Measurements from ENCODE around the gene HASPIN.

The HASPIN gene

GRCh38 chr17:3692346-3692745, 31.4 kb upstream of the HASPIN start:
- Histone ChIP-seq H3K4me3 (ENCODE audit: low read depth, low read length, poor library complexity, severe bottlenecking) (no peak overlapping the region), H3K27ac (ENCODE audit: low read depth, low read length, poor library complexity, severe bottlenecking) (peak overlapping the region; percentile 2), H3K9me2 (ENCODE audit: low read depth, low read length) (no peaks in the 10 kb centered on the region), H2AFZ (ENCODE audit: low read length) (no peak overlapping the region), H3K79me2 (ENCODE audit: insufficient read depth, low read length) (peaks cover 7% of the 10 kb centered on the region; the same call in 1 of the 2 replicates), H3K36me3 (ENCODE audit: insufficient read depth, low read length) (peaks cover 5% of the 10 kb centered on the region; the same call in 1 of the 2 replicates), H3K9me3 (ENCODE audit: low read length) (no peaks in the 10 kb centered on the region), H3K9ac (ENCODE audit: low read length) (no peak overlapping the region), H3K4me2 (ENCODE audit: low read length) (no peak overlapping the region; the same call in 1 of the 2 replicates), H3F3A (ENCODE audit: insufficient read depth, low read length) (no peaks in the 10 kb centered on the region; the same call in 1 of the 2 replicates), H4K20me1 (ENCODE audit: insufficient read depth, low read length) (no peaks in the 10 kb centered on the region), H3K4me1 (ENCODE audit: insufficient read depth, low read length, severe bottlenecking) (peaks cover 64% of the 10 kb centered on the region), H3K27me3 (ENCODE audit: insufficient read depth, low read length) (no peaks in the 10 kb centered on the region; the same call in 1 of the 2 replicates)
- TF ChIP-seq EZH2 (IDR thresholded peaks at IDR 0.05; ENCODE audit: borderline replicate concordance, low read length) (no peak), CTCF (IDR thresholded peaks at IDR 0.05; ENCODE audit: low read length) (peak; percentile 33; the same call in 1 of the 2 replicates)

DNA sequence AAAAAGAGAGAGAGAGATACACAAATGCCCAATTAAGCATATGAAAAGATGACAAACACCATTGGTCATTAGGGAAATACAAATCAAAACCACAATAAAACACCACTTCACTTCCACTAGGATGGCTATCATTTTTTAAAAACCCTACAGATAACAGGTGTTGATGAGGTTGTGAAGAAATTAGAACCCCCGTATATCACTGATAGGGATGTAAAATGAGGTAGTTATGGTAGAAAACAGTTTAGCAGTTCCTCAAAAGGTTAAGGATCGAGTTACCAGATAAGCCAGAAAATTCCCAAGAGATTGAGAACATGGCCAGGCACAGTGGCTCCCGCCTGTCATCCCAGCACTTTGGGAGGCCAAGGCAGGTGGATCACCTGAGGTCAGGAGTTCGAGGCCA, 30.6 kb upstream of the HASPIN start:
- H3K27ac ChIP-seq (ENCODE audit: low read depth, low read length, poor library complexity, severe bottlenecking): peak overlapping the region; percentile 2
- no peaks in the 10 kb centered on the region; the same call in 1 of the 2 replicates for H3F3A ChIP-seq (ENCODE audit: insufficient read depth, low read length)
- H4K20me1 ChIP-seq (ENCODE audit: insufficient read depth, low read length): no peaks in the 10 kb centered on the region
- H3K9me2 ChIP-seq (ENCODE audit: low read depth, low read length): no peaks in the 10 kb centered on the region
- TF ChIP-seq CTCF (IDR thresholded peaks at IDR 0.05; ENCODE audit: low read length) (no peak), EZH2 (IDR thresholded peaks at IDR 0.05; ENCODE audit: borderline replicate concordance, low read length) (no peak)
- peaks cover 7% of the 10 kb centered on the region; the same call in 1 of the 2 replicates for H3K79me2 ChIP-seq (ENCODE audit: insufficient read depth, low read length)
- peak overlapping the region; percentile 2; the same call in 1 of the 2 replicates for H3K4me2 ChIP-seq (ENCODE audit: low read length)
- H2AFZ ChIP-seq (ENCODE audit: low read length): no peak overlapping the region
- H3K4me1 ChIP-seq (ENCODE audit: insufficient read depth, low read length, severe bottlenecking): peaks cover 61% of the 10 kb centered on the region
- H3K4me3 ChIP-seq (ENCODE audit: low read depth, low read length, poor library complexity, severe bottlenecking): no peak overlapping the region
- H3K9ac ChIP-seq (ENCODE audit: low read length): no peak overlapping the region
- no peaks in the 10 kb centered on the region; the same call in 1 of the 2 replicates for H3K27me3 ChIP-seq (ENCODE audit: insufficient read depth, low read length)
- H3K9me3 ChIP-seq (ENCODE audit: low read length): no peaks in the 10 kb centered on the region
- H3K36me3 ChIP-seq (ENCODE audit: insufficient read depth, low read length): peaks cover 5% of the 10 kb centered on the region; the same call in 1 of the 2 replicates

DNA sequence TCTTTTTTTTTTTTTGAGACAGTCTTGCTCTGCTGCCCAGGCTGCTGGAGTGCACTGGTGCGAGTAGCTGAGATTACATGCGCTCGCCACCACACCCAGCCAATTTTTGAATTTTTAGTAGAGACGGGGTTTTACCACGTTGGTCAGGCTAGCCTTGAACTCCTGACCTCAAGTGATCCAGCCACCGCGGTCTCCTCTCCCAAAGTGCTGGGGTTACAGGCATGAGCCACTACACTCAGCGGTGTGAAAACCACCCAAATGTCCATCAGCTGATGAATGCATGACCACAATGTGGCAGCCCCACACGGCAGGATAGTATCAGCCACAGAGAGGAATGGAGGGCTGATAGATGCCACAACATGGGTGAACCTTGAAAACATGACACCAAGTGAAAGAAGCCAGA, 29.9 kb upstream of the HASPIN start:
- Histone ChIP-seq H3K9me3 (ENCODE audit: low read length) (no peaks in the 10 kb centered on the region), H3K4me3 (ENCODE audit: low read depth, low read length, poor library complexity, severe bottlenecking) (peak overlapping the region; percentile 70)

More for the DNA sequence above, 29.9 kb upstream of the HASPIN start:
- no peaks in the 10 kb centered on the region; the same call in 1 of the 2 replicates for H3K36me3 ChIP-seq (ENCODE audit: insufficient read depth, low read length)
- H3K79me2 ChIP-seq (ENCODE audit: insufficient read depth, low read length): peaks cover 7% of the 10 kb centered on the region; the same call in 1 of the 2 replicates
- no peaks in the 10 kb centered on the region for H3F3A ChIP-seq (ENCODE audit: insufficient read depth, low read length)
- H2AFZ ChIP-seq (ENCODE audit: low read length): no peak overlapping the region
- no peaks in the 10 kb centered on the region for H4K20me1 ChIP-seq (ENCODE audit: insufficient read depth, low read length)
- H3K9ac ChIP-seq (ENCODE audit: low read length): peak overlapping the region; percentile 73; the same call in 1 of the 2 replicates
- peak overlapping the region; percentile 76 for H3K4me2 ChIP-seq (ENCODE audit: low read length)
- no peak for TF ChIP-seq CTCF (IDR thresholded peaks at IDR 0.05; ENCODE audit: low read length)
- no peak for TF ChIP-seq EZH2 (IDR thresholded peaks at IDR 0.05; ENCODE audit: borderline replicate concordance, low read length)
- H3K27me3 ChIP-seq (ENCODE audit: insufficient read depth, low read length): no peaks in the 10 kb centered on the region; the same call in 1 of the 2 replicates
- no peaks in the 10 kb centered on the region for H3K9me2 ChIP-seq (ENCODE audit: low read depth, low read length)
- H3K27ac ChIP-seq (ENCODE audit: low read depth, low read length, poor library complexity, severe bottlenecking): peak overlapping the region; percentile 52
- peaks cover 54% of the 10 kb centered on the region for H3K4me1 ChIP-seq (ENCODE audit: insufficient read depth, low read length, severe bottlenecking)

Data from OCI-LY1 (cell line).